ENCODE results near the gene LNP1.

DNA sequence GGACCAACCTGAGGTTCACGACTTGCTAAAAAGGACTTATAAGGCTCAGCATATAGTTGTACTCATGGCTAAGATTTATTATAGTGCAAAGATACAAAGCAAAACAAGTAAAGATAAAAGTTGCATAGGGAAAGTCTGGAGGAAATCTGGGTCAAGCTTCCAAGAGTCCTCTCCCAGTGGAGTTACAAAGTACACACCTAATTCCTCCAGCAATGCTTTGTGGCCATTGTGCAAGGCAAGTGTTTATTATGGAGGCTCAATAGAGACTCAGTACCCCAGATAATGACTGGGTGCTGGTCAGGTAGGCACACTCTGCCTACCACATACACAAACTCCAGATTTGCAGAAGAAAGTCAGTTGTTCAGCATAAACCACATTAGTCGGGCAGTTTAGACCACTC is 22.9 kb downstream of the LNP1 start:
- TF ChIP-seq CTCF (IDR thresholded peaks at IDR 0.05) (no peak), POLR2A (IDR thresholded peaks at IDR 0.05) (no peak)

All from thyroid gland (tissue), 4 donors.